Stimulated activated CD4-positive, alpha-beta T cell treated with anti-CD3 and anti-CD28 coated beads, Interleukin-2, amount 100 ng/mL, for 24 hours (primary cell): ENCODE data around the gene CALU.

Source experiments
- DNase-seq, 2 donors: peaks; one replicate each; pipeline ENCODE4 v3.0.0-alpha.2; 2020

Gene CALU

GRCh38 chr7:128814499-128814898 is 75.3 kb downstream of the CALU start:
- DNase-seq: no peak

- DNase-seq: no peak
Observed at GRCh38 chr7:128815289-128815942, 76.3 kb downstream of the CALU start.

GRCh38 chr7:128818694-128819093 is 79.5 kb downstream of the CALU start:
- no peak for DNase-seq
